Body of pancreas (tissue), 4 donors: ENCODE measurements around the gene NXPE1. TPM values are rescaled to one million over a fixed set of nuclear protein-coding genes. Genes with fewer than 3 reads are reported as not detected.
"Not testable (repeated sequence)": the region's sequence is repeated elsewhere in the genome, so short reads cannot be mapped to it uniquely, and the experiment has no call there.

Experiments
- ATAC-seq: fragments of 150-250 bp; one replicate; pipeline ENCODE4 v1.9.1; 2016
- DNase-seq, 4 donors: peaks; one replicate each; pipeline ENCODE4 v3.0.0-alpha.2; 2019
- H3K27ac ChIP-seq, 4 donors: fragments of 200-600 bp; sonication (generic); 1 replicate in 3 of 4; 2 replicates in 1 of 4; pipeline versions ENCODE4 v1.5.1 to v1.6.1; 2016 to 2019; ENCODE audit warnings: mild to moderate bottlenecking in 1 of 4, mixed read lengths in 1 of 4, moderate library complexity in 1 of 4
- H3K27me3 ChIP-seq, 2 donors: fragments of 200-600 bp; sonication (generic); one replicate each; pipeline ENCODE4 v1.6.0; 2016; ENCODE audit warnings: mild to moderate bottlenecking in 1 of 2
- H3K36me3 ChIP-seq, 2 donors: fragments of 200-600 bp; sonication (generic); replicated peaks in 1 of 2; 2 replicates each; pipeline ENCODE4 v1.5.1; 2016; ENCODE audit warnings: low read depth in 2 of 2; ENCODE audit not compliant: insufficient read depth in 1 of 2
- H3K4me1 ChIP-seq: fragments of 200-600 bp; sonication (generic); one replicate; pipeline ENCODE4 v1.6.0; 2016
- H3K4me3 ChIP-seq, 2 donors: fragments of 200-600 bp; sonication (generic); 1 replicate in 1 of 2; 2 replicates in 1 of 2; pipeline ENCODE4 v1.5.1; 2016 to 2019
- H3K9me3 ChIP-seq, 3 donors: fragments of 200-600 bp; sonication (generic); 1 replicate in 2 of 3; 2 replicates in 1 of 3; pipeline ENCODE4 v1.5.1; 2016
- POLR2A ChIP-seq, 3 donors: fragments of 450-650 bp; IDR thresholded peaks; one replicate each; pipeline ENCODE4 v1.6.1; 2016; ENCODE audit warnings: antibody characterized with exemption in 3 of 3, mild to moderate bottlenecking in 2 of 3
- WGBS, 2 donors: methylation state at CpG; one replicate each; pipeline ENCODE4 v1.1.5; 2017; 5-methylcytosine and 5-hydroxymethylcytosine counted together
- intact Hi-C: fragments of 100-400 bp; cut with DNase I; formaldehyde crosslinking; loops from one replicate; pipeline ENCODE4 v1.15.1; 2023
- total RNA-seq, 2 donors: library from RNA; depleted of rRNA; stranded (reverse); fragments of >200 nt; gene quantifications; one replicate each; pipeline ENCODE4 v1.1.0, GENCODE V29; 2016
- TF ChIP-seq, protein P1 (sequence below), 7 experiments: fragments of 450-650 bp in 4 of 7; fragments of 200-600 bp in 3 of 7; sonication (generic) in 3 of 7; IDR thresholded peaks; one replicate each; pipeline ENCODE4 v1.5.1; 2016 to 2019; ENCODE audit warnings: antibody characterized with exemption in 7 of 7

NXPE1 gene
- total RNA-seq, result not detected

DNA sequence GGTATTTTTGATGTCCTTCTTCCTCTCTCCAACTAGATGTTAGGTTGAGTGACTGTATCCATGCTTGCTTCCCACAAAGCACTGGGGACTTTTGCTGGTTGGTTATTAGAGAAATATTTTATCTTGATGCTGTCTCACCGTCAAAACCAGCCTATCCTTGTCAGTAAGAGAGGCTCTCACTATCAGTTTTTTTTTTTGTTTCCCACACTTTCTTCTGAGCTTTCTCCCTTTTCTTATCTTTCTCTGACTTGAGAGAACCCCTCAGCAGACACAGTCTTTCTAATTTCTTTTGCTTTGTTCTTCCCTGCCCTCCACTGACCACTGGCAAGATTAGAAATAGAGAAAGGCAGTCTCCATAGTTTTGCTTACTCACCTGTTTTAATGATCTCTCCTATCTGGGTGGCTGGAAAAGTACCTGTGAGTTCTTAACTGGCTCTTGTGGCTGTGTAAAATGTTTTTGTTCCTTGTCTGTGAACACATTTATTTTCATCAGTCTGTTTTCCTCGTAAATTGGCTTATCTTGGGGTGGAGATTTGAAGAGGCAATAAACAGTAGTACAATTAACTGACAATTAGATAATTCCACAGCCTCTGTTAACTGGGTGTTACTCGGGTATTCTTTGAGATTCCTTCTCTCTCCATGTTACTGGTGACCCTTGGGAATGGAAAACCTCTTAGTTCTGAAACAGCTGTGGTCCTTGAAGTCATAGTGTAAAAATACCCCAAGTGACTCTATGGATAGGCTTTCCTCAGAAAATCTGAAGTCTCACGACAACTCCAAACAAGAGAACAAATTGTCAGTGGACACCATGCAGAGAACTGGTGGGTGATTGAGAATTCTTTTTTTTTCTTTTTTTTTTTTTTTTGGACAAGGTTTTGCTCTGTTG, at the start of gene NXPE1:
TSS of gene NXPE1 (minus strand) at position 457 of the 886 bp plus-strand sequence. CDS start 8,680 bp downstream, outside the sequence.
- H3K27me3 ChIP-seq, result no peaks in the 10 kb centered on the region
- intact Hi-C loops, result no loop called here
- no peak within 1 kb of the TSS for H3K4me3 ChIP-seq
- 55 to 58% methylated on average over 4 of the region's 4 CpGs for WGBS, 2 donors
- no peak for TF ChIP-seq POLR2A (IDR thresholded peaks at IDR 0.05)
- TF ChIP-seq, protein P1, sequence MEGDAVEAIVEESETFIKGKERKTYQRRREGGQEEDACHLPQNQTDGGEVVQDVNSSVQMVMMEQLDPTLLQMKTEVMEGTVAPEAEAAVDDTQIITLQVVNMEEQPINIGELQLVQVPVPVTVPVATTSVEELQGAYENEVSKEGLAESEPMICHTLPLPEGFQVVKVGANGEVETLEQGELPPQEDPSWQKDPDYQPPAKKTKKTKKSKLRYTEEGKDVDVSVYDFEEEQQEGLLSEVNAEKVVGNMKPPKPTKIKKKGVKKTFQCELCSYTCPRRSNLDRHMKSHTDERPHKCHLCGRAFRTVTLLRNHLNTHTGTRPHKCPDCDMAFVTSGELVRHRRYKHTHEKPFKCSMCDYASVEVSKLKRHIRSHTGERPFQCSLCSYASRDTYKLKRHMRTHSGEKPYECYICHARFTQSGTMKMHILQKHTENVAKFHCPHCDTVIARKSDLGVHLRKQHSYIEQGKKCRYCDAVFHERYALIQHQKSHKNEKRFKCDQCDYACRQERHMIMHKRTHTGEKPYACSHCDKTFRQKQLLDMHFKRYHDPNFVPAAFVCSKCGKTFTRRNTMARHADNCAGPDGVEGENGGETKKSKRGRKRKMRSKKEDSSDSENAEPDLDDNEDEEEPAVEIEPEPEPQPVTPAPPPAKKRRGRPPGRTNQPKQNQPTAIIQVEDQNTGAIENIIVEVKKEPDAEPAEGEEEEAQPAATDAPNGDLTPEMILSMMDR (IDR thresholded peaks at IDR 0.05), result no peak
- no peaks in the 10 kb centered on the region for H3K9me3 ChIP-seq
- DNase-seq (no peak), ATAC-seq (no peak)
- H3K36me3 ChIP-seq, result no peaks in the 10 kb centered on the region
- H3K4me1 ChIP-seq, result no peaks in the 10 kb centered on the region
- no peak within 1 kb of the TSS for H3K27ac ChIP-seq

DNA sequence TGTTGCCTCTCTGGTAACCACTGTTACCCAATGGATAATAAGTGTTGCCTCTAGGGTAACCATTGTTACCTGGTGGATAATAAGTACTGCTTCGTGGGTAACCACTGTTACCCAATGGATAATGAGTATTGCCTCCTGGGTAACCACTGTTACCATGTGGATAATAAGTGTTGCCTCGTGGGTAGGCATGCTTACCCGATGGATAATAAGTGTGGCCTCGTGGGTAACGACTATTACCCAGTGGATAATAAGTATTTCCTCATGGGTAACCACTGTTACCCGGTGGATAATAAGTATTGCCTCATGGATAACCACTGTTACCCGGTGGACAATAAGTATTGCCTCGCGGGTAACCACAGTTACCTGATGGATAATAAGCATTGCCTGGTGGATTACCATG, 49.7 kb upstream of the NXPE1 start:
- intact Hi-C loops, result no loop called here
- no peaks in the 10 kb centered on the region for H3K9me3 ChIP-seq
- H3K27ac ChIP-seq, result no peak overlapping the region
- H3K4me1 ChIP-seq, result no peaks in the 10 kb centered on the region
- no peaks in the 10 kb centered on the region for H3K36me3 ChIP-seq
- H3K27me3 ChIP-seq, result no peaks in the 10 kb centered on the region
- ATAC-seq, result no peak
- WGBS, 2 donors, result 59 to 65% methylated on average over 9 of the region's 9 CpGs
- TF ChIP-seq POLR2A (IDR thresholded peaks at IDR 0.05), result no peak
- H3K4me3 ChIP-seq, result no peak overlapping the region
- no peak for DNase-seq

DNA sequence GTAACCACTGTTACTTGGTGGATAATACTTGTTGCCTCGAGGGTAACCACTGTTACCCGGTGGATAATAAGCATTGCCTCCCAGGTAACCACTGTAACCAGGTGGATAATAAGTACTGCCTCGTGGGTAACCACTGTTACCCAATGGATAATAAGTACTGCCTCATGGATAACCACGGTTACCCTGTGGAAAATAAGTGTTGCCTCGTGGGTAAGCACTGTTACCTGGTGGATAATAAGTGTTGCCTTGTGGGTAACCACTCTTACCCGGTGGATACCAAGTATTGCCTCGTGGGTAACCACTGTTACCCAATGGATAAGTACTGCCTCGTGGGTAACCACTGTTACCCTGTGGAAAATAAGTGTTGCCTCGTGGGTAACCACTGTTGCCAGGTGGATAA, 48.9 kb upstream of the NXPE1 start:
- 49 to 65% methylated on average over 8 to 9 of the region's 9 CpGs for WGBS, 2 donors
- DNase-seq, H3K4me3 ChIP-seq, ATAC-seq, H3K27ac ChIP-seq, H3K9me3 ChIP-seq, H3K36me3 ChIP-seq, H3K4me1 ChIP-seq, intact Hi-C loops, H3K27me3 ChIP-seq: not testable (repeated sequence)

DNA sequence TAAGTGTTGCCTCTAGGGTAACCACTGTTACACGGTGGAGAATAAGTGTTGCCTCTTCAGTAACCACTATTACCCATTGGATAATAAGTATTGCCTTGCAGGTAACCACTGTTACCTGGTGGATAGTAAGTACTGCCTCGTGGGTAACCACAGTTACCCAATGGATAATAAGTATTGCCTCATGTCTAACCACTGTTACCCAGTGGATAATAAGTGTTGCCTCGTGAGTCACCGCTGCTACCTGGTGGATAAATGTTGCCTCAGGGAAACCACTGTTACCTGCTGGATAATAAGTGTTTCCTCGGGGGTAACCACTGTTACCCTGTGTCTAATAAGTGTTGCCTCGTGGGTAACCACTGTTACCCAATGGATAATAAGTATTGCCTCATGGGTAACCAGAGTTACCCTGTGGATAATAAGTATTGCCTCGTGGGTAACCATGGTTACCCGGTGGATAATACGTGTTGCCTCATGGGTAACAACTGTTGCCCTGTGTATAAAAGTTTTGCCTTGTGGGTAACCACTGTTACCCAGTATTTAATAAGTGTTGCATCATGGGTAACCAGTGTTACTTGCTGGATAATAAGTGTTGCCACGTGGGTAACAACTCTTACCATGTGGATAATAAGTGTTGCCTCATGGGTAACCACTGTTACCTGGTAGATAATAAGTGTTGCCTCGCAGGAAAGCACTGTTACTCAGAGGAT, 48.2 kb upstream of the NXPE1 start:
- WGBS, 2 donors, result 60 to 69% methylated on average over 11 of the region's 11 CpGs
- Histone ChIP-seq H3K4me3 (no peak overlapping the region), H3K27ac (no peak overlapping the region), H3K4me1 (no peaks in the 10 kb centered on the region), H3K27me3 (no peaks in the 10 kb centered on the region), H3K9me3 (no peaks in the 10 kb centered on the region), H3K36me3 (no peaks in the 10 kb centered on the region)
- TF ChIP-seq, protein P1 (IDR thresholded peaks at IDR 0.05), result no peak
- no peak for TF ChIP-seq POLR2A (IDR thresholded peaks at IDR 0.05)
- no peak for ATAC-seq
- no peak for DNase-seq
- intact Hi-C loops, result no loop called here

DNA sequence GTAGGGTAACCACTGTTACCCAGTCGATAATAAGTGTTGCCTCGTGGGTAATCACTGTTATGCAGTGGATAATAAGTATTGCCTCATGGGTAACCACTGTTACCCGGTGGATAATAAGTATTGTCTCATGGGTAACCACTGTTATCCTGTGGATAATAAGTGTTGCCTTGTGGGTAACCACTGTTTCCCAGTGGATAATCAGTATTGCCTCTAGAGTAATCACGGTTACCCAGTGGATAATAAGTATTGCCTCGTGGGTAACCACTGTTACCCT, 47.1 kb upstream of the NXPE1 start:
- ATAC-seq, H3K4me1 ChIP-seq, H3K36me3 ChIP-seq, H3K9me3 ChIP-seq, H3K4me3 ChIP-seq, intact Hi-C loops, H3K27me3 ChIP-seq, DNase-seq, H3K27ac ChIP-seq: not testable (repeated sequence)
- 60 to 87% methylated on average over 5 of the region's 5 CpGs for WGBS, 2 donors

DNA sequence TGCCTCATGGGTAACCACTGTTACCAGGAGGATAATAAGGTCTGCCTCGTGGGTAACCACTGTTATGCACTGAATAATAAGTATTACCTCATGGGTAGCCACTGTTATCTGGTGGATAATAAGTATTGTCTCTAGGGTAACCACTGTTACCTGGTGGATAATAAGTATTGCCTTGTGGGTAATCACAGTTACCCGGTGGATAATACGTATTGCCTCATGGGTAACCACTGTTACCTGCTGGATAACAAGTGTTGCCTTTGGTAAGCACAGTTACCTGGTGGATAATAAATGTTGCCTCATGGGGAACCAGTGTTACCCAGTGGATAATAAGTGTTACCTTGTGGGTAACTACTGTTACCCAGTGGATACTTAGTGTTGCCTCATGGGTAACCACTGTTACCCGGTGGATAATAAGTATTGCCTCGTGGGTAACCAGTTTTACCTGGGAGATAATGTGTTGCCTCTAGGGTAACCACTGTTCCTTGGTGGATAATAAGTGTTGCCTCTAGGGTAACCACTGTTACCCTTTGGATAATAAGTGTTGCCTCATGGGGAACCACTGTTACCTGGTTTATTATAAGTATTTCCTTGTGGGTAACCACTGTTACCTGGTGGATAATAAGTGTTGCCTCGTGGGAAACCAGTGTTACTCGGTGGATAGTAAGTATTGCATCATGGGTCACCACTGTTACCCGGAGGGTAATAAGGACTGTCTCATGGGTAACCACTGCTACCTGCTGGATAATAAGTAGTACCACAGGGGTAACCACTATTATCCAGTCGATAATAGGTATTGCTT, 46.5 kb upstream of the NXPE1 start:
- Histone ChIP-seq H3K27ac (no peak overlapping the region), H3K4me1 (no peaks in the 10 kb centered on the region), H3K9me3 (no peaks in the 10 kb centered on the region), H3K4me3 (no peak overlapping the region), H3K27me3 (no peaks in the 10 kb centered on the region), H3K36me3 (no peaks in the 10 kb centered on the region)
- intact Hi-C loops, result no loop called here
- no peak for DNase-seq
- ATAC-seq, result no peak
- 72 to 74% methylated on average over 9 of the region's 9 CpGs for WGBS, 2 donors
- TF ChIP-seq, protein P1 (IDR thresholded peaks at IDR 0.05), result peak in 2 of 7 experiments; percentile 9 to 16
- no peak for TF ChIP-seq POLR2A (IDR thresholded peaks at IDR 0.05)
